Measurements from ENCODE around the gene DOCK9.

Gene DOCK9

GRCh38 chr13:98785405-98785804 lies 192.5 kb downstream of the DOCK9 start:
- no peak for DNase-seq

- DNase-seq = no peak
These were observed 193.2 kb downstream of the DOCK9 start for GRCh38 chr13:98784666-98785065.

DNA sequence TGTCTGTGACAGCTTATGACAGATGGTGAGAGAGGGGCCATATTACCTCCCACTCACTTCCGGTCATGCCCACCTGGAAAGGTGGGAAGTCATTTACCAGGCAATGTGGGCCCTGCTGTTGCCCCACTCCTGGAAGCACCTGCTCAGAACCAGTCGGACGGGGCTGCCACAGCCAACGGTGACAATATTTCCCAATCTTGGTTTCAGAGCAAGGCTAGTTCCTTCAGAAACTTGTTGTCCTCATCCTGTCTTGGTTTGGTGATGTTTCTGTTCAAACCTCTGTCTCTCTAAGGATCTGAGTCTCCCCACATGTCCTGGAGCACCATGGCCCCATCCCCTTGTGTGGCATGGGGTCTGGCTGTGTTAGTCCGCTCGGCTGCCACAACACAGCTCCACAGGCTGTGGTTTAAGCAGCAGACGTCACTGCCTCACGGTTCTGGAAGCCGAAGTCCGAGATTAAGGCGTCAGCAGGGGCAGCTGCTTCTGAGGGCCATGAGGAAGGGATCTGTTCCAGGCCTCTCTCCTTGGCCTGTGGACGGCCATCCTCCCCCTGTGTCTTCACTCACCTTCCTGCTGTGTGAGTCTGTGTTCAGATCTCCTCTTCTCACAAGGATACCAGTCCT lies 193.9 kb downstream of the DOCK9 start:
- DNase-seq = no peak

GRCh38 chr13:98782654-98783053 lies 195.2 kb downstream of the DOCK9 start:
- no peak for DNase-seq

GRCh38 chr13:98781905-98782304 lies 196.0 kb downstream of the DOCK9 start:
- DNase-seq = no peak

- no peak for DNase-seq
These were observed 196.4 kb downstream of the DOCK9 start for GRCh38 chr13:98781470-98781869.

- DNase-seq = no peak
These were observed 196.8 kb downstream of the DOCK9 start for GRCh38 chr13:98781045-98781444.

DNA sequence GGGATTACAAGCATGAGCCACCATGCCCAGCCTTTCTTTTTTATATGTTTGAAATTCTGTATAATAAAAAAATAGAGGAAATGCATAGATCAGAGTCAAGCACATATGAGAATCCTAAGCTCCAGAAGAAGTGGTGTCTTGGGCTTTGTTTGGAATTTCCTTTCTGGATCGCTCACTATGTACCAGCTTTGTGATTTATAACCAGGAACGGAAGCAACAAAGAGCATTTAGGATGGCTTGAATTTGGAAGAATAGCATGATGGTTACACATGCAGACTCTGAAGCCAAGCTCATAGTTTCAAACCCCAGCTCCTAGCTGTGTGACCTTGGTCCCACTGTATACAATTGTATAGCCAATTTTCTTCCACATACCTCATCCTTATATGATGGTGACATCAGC lies 197.4 kb downstream of the DOCK9 start:
- DNase-seq = no peak

DNA sequence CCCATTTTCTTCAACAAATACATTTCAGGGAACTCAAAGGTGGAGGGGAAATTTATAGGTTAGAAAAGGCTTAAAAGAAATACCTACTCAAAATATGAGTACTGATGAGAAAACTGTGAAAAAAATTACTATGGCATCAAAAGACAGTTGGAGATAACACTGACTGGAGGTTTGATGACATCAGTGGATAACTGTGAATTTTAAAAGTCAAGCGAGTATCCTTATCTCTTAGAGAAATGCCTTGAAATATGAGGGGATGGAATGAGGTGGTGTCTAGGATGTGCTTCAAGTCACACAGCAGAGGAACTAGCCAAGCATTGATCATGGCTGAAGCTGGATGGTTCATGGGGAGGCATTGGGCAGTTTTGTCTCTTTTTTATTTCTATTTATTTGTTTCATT lies 198.2 kb downstream of the DOCK9 start:
- no peak for DNase-seq

DNA sequence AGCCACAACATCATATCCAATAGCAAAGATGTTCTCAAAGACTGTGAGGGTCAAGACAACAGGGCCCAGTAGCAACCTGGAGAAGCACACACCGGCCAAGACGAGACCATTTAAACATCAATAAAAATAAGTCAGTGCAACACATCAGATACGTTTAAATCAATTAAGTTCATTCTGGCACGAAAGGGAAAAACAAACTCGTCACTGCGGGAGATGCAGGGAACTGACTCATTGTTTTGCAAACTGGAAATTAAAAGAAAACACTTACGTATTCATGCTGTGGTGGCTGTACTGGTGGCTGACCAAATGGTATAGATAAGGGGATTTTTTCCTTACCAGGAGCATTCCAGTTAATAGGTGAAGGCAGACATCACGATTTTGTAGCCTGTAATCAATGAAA lies 199.1 kb downstream of the DOCK9 start:
- no peak for DNase-seq

- no peak for DNase-seq
These were observed 201.2 kb downstream of the DOCK9 start for GRCh38 chr13:98776644-98777043.

GRCh38 chr13:98775844-98776598 lies 201.8 kb downstream of the DOCK9 start:
- DNase-seq = no peak

DNA sequence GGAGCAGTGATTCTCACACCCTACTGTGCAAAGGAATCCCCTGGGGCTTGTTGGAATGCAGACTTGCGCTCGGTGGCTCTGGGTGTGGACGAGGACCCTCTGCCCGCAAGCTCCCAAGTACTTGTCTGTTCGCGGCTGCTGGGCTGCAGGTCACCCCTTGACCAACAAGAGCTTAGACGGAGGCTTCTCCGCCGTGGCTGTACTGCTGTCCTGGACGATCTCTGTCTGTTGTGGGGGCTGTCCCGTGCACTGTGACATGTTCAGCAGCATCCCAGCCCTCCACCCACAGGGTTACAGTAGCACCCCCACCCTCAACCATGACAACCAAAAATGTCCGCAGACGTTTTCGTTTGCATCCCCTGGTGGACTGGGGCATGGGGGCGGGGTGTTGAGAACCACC lies 202.5 kb downstream of the DOCK9 start:
- no peak for DNase-seq

- no peak for DNase-seq
These were observed 203.1 kb downstream of the DOCK9 start for GRCh38 chr13:98774776-98775175.

DNA sequence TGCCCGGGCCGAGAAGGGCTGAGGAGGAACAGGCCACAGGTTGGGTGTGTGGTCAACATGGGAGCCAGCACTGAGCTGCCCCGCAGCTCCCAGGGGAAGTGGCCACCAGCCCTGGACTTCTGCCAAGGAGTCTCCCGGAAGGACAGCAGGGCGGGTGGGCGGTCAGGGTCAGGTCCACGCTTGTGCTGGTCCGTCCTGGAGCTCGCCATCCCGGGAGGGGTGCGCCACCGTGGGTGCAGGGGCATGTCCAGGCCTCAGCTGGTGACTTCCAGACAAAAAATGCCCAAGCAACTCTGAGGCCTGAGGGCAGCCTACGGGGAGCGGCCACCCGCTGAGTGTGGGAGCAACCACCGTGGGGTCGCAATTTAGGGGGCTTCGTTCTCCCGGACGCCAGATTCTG lies 203.9 kb downstream of the DOCK9 start:
- DNase-seq = no peak

DNA sequence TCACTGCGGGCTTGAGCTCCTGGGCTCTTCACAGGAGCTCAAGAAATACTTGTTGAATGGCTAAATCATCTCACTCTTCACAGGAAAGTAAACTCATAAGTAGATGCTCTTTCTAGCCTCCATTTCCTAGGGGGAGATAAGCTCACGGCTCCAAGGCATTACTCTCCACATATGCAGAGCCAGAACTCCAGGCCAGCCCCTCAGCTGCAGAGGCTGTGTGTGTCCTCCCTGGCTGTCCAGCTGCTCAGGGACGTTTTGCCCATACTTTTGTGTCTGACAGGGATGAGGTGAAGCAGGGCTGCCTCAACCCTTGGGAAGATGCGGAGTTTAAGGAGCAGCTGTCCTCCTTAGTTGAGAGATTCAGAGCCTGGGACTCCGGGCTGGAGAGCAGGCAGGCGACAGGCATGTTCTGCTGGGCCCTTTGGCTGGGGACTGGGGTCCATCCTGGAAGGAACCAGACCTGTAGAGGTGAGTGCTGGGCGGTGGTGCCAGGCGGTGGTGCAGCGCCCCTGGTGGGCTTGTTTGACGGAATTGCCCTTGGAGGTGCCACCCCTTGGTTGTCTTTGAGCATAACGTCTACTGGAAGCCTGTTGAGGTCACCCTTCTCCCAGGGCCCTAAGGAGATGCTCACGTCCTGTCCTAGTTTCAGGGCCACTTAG lies 204.9 kb downstream of the DOCK9 start:
- DNase-seq = no peak

GRCh38 chr13:98771838-98772611 lies 205.8 kb downstream of the DOCK9 start:
- DNase-seq = no peak

GRCh38 chr13:98769736-98770135 lies 208.1 kb downstream of the DOCK9 start:
- no peak for DNase-seq

DNA sequence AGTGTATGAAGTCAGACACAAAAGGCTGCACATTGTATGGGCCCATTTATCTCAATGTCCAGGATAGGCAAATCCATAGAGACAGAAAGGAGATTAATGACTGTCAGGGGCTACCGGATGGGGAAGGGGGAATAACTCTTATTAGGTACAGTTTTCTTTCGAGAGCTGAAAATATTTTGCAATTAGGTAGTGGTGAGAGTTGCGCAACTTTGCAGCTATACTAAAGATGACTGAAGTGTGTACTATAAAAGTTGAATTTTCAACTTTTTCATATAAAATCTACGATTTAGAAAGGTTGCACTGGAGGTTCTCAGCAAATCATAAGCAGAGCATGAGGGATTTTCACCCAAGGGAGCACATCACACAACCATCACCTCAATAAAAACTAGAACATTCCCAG lies 209.3 kb downstream of the DOCK9 start:
- no peak for DNase-seq

DNA sequence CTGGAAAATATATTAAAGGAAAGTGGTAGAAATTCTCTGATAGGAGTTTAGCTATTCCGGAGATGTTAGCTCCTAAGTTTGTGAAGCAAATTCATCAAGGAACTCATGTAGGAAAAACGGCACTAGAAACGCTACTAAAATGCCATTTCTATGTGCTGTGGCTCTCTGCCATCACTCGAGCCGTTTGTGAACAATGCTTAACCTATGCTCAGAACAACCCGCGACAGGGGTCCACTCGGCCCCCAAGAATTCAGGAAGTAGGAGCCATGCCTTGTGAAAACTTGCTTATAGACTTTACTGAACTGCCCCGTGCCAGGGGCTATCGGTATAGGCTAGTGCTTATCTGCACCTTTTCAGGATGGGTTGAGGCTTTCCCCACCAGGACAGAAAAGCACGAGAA lies 211.2 kb downstream of the DOCK9 start:
- DNase-seq = no peak

GRCh38 chr13:98765996-98766519 lies 211.8 kb downstream of the DOCK9 start:
- no peak for DNase-seq

DNA sequence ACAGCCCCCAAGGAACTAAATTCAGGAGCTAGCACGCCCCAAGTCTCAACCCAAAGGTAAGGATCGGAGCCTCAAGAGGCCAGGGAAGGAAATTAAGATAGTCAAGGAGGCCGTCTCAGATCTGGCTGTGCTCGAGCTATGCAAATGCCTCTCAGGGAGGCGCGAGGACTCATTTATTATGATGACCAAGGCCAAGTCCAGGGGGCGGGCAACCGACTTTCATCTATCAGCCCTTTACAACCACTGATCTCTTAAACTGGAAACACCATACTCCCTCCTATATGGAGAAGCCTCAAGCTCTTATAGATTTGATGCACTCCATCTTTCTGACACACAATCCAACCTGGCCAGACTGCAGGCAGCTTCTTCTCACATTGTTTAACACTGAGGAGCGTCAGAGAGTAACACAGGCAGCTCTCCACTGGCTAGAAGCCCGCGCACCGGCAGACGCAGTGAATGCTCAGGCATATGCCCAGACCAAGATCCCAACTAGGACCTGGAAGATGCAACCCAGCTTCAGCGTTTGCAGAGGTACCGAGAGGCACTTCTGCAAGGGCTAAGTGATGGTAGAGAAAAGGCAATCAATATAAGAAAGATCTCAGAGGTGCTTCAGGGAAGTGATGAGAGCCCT lies 215.8 kb downstream of the DOCK9 start:
- DNase-seq = no peak

Measured in stimulated activated CD4-positive, alpha-beta T cell treated with anti-CD3 and anti-CD28 coated beads, Interleukin-4, amount 100 ng/mL, for 4 hours (primary cell).